ENCODE measurements around the gene RSPO1.

DNA sequence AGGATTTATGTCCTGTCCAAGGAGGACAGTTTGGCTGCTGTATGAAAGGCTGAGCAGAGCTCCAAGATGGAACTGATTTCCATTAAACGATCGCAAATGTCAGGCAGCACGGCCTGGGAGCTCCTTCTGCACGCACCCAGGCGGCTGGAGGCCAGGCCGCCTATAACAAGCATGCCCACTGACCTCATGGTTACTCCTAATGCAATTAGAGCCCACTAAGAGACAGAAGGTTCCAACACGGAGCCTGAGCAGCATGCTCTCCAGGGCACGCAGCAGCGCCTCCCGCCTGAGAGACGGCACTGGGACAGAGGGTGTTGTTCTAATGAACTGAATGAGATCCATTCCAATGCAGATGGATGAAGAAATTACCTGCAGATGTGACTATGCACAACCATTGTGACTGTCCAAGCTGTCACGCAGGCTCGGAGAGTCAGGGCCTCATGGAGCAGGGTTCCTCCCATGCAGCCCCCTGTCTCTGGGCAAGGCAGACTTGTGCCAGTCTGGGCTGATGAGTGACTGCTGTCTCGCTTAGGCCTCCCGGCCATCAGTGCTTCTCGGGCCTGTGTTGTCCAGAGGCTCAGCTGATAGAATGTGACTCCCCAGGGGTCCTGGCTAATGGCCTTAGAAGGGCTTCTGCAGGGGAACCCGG is 32.5 kb upstream of the RSPO1 start:
- TF ChIP-seq, protein P1, sequence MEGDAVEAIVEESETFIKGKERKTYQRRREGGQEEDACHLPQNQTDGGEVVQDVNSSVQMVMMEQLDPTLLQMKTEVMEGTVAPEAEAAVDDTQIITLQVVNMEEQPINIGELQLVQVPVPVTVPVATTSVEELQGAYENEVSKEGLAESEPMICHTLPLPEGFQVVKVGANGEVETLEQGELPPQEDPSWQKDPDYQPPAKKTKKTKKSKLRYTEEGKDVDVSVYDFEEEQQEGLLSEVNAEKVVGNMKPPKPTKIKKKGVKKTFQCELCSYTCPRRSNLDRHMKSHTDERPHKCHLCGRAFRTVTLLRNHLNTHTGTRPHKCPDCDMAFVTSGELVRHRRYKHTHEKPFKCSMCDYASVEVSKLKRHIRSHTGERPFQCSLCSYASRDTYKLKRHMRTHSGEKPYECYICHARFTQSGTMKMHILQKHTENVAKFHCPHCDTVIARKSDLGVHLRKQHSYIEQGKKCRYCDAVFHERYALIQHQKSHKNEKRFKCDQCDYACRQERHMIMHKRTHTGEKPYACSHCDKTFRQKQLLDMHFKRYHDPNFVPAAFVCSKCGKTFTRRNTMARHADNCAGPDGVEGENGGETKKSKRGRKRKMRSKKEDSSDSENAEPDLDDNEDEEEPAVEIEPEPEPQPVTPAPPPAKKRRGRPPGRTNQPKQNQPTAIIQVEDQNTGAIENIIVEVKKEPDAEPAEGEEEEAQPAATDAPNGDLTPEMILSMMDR (IDR thresholded peaks at IDR 0.05) = no peak
- no peak for TF ChIP-seq POLR2A (IDR thresholded peaks at IDR 0.05)
- TF ChIP-seq POLR2AphosphoS5 (IDR thresholded peaks at IDR 0.05) = peak in 3 of 4 donors; percentile 44 to 56 (median 46)
